ENCODE results near the gene KCTD18.

DNA sequence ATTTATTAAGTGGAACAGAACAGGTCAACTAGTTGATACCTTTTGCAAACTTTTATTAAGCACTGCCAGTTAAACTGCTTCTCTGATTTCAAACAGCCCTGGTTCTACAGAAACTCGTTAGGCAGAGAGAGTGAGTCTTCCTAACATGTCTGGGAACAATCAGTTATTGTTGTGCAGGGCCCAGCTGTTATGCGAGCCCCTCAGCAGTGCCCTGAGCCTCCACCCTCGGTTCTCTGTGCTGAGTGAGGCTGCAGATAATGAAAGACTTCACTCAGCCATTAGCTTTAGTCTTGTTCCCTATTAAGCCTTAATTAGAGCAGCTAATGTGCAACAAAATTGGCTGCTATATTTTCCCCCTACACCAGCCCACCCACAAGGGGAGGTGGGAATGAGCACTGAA is 39.6 kb downstream of the KCTD18 start:
- TF ChIP-seq, protein P1, sequence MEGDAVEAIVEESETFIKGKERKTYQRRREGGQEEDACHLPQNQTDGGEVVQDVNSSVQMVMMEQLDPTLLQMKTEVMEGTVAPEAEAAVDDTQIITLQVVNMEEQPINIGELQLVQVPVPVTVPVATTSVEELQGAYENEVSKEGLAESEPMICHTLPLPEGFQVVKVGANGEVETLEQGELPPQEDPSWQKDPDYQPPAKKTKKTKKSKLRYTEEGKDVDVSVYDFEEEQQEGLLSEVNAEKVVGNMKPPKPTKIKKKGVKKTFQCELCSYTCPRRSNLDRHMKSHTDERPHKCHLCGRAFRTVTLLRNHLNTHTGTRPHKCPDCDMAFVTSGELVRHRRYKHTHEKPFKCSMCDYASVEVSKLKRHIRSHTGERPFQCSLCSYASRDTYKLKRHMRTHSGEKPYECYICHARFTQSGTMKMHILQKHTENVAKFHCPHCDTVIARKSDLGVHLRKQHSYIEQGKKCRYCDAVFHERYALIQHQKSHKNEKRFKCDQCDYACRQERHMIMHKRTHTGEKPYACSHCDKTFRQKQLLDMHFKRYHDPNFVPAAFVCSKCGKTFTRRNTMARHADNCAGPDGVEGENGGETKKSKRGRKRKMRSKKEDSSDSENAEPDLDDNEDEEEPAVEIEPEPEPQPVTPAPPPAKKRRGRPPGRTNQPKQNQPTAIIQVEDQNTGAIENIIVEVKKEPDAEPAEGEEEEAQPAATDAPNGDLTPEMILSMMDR (IDR thresholded peaks at IDR 0.05) = no peak
- TF ChIP-seq ZFX (IDR thresholded peaks at IDR 0.05; ENCODE audit: borderline replicate concordance) = no peak

Data from 22Rv1 (cell line).